Frontal cortex (tissue), 4 donors: ENCODE measurements around the gene RPH3AL. TPM values are rescaled to one million over a fixed set of nuclear protein-coding genes. Genes with fewer than 3 reads are reported as not detected.
A peak's percentile ranks its signal among the peaks of the same experiment; 100 is the strongest.

ENCODE experiments used
- DNase-seq, 2 donors: peaks; one replicate each; pipeline ENCODE4 v3.0.0; 2012; ENCODE audit warnings: low spot score in 2 of 2
- FAIRE-seq: peaks from 2 replicates; lab custom pipeline; 2012; peaks lifted over from hg19 to GRCh38; lab: Jason Lieb, UNC
- total RNA-seq: library from RNA; depleted of rRNA; stranded (reverse); fragments of >200 nt; gene quantifications from one replicate; pipeline ENCODE4 v1.2.3, GENCODE V29; 2014
- donor health status: control.
- donor health status: control.
- donor health status: control.

RPH3AL gene
- total RNA-seq, 1 donor from 2014 or later: 3.3 TPM

DNA sequence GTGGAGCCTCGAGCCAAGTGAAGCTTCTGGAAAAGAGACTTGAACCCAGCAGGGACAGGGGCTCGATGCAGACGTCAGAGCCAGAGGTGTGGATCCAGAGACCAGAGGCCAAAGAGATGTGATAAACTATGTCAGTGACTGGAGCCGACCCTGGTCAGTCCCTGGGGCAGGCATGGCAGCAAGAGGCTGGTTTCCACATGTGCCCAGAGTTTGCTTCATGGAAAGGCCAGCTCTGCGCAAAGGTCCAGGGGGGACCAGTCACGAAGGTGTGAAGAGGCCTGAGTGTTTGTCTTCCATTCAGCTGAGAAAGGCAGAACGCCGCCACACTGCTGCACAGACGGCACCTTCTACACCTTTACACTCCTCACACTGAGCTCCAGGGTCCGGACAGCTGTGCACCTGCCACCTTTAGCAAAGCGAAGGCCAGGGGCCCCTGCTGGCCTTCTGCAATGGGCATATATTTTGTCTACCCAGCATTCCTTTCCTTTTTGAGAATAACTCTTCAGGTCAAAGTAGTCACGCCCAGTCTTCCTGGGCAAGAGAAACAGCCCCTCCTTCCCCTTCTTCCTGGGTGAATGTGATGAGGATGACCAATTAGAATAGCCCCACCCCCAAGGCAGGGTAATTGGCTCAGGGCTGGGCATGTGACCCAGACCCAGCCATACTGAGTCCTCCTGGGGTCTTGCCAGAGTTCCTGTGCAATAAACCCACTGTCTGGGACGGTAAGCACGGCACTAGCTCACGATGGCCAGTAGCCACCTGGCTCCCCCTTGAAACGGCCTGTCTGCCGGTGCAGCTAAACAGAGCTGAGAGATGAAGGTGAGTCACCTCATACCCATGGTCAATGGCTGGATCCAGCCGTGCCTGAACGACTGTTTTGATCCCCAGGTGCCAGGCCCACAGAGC is 2.3 kb upstream of the RPH3AL start:
- FAIRE-seq: no peak
- no peak for DNase-seq

DNA sequence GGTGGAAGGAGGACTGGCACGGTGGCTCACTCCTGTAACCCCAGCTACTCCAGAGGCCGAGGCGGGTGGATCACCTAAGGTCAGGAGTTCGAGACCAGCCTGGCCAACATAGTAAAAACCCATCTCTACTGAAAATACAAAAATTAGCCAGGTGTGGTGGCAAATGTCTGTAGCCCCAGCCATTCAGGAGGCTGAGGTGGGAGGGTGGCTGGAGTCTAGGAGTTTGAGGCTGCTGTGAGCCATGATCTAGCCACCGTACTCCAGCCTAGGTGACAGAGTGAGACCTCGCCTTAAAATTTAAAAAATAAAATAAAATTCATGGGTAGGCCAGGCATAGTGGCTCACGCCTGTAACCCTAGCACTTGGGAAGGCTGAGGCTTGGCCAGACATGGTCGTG is 1.2 kb upstream of the RPH3AL start:
- no peak for DNase-seq
- no peak for FAIRE-seq

DNA sequence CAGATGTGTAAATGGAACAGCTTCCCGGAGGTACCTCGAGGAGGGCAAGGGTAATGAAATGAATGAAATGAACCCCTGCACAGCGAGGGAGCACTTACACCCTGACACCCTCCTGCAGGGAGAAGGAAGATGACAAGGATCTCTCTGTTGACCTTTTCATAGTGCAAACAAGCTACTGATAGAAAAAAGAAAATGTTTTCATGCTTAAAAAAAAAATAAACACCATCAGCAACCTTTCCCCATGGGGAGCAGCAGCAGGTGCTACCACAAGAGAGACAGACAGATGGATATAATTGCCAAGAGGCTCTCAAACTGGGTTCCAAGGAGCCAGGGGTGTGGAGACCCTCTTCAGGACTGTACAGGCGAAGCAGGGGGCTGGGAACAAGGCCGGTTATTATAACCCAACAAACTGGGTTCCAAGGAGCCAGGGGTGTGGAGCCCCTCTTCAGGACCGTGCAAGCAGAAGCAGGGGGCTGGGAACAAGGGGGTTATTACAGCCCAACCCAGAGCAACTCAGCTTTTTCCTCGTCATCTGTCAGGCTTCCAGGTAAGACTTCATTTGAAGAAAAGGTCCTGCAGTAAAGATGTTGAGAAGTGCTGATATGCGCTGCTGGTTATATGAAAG is 718 bp upstream of the RPH3AL start:
- FAIRE-seq (no peak), DNase-seq (no peak)

DNA sequence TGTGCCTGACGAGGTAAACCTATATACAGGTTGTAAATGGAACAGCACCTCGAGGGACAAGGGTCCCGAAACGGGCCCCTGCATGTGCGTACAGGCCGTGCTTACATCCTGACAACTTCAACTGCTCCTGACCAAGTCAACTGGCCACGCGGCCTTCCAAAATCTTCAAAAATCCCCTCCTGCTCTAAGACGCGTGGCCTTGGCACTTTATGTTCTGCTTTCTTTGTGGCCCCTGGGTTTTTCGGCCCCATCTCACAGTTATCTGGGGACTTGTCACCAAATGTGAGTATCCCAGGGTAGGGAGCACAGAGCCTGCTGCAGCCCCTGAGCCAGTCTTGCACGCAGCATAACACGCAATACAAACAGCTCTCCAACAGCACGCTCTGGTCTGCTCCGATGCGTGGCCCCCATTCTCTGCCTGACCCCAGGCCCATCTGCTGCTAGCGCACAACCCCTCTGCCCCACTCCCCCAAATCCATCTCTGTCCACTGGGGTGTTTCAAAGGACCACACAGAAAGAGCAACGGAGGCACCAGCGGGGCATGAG is 659 bp downstream of the RPH3AL start:
- FAIRE-seq (no peak), DNase-seq (no peak)

DNA sequence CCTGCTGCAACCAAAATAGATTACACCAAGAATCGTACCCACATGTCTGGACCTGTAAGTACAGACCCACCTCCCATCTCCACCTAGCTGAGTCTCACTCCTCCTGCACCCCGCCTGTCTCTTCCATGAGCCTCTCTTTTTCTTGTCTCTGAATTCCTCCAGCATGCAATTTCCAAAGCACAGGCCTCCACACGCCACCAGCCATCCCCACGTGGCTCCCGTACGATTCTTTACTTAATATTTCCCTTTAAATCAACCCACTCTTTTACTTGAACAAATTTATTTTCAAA is 1.2 kb downstream of the RPH3AL start:
- DNase-seq (no peak), FAIRE-seq (no peak)

DNA sequence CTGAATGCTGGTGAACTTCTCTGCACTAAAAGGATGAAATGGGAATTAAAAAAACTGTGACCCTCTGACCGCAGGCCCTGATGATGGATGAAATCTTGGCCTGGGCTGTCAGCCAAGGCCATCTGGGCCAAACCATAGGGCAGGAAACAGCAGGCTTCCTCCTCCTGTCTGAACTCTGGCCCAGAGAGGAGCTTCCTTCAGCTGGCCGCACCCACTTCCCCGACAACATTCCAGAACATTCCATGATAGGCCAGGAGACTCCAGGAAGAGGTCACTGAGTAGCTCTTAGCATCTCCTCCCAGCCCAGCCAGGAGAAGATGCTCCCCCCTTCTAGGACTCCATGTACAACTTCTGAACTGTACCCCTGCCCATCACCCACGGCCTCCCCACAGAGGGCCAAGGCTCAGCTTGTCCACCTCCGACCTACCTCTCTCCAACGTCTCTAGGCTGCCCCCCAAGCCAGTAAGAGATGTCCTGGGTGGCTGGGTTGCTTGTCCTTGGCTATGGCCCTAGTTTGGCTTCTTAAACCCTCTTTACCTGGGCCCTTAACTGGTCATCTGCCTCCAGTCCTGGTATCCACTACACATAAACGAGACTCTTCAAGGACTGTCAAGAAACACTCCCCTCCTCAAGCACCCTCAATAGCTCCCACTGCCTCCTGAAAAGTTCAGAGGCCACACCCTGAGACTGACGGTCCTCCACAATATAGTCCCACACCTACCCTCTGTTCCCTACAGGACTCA is 1.7 kb downstream of the RPH3AL start:
- FAIRE-seq (no peak), DNase-seq (peak; percentile 56 to 61)

DNA sequence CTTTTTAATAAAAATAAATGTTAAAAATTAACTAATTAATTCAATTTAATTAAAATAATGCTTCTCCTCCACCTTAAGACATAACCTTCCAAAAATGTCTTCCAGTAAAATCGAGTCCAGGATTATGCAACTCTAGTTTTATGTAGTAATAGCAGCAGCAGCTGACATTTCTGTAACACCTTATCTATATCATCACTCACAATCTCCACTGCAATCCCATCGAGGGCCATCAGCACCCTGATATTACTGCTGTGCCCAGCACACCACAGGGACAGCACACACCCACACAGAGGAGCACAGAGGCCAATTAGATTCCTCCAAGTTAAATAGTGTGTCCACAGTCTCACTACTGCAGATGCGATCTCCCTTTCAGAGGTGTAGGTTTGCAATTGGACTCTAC is 2.9 kb downstream of the RPH3AL start:
- no peak for FAIRE-seq
- no peak for DNase-seq

DNA sequence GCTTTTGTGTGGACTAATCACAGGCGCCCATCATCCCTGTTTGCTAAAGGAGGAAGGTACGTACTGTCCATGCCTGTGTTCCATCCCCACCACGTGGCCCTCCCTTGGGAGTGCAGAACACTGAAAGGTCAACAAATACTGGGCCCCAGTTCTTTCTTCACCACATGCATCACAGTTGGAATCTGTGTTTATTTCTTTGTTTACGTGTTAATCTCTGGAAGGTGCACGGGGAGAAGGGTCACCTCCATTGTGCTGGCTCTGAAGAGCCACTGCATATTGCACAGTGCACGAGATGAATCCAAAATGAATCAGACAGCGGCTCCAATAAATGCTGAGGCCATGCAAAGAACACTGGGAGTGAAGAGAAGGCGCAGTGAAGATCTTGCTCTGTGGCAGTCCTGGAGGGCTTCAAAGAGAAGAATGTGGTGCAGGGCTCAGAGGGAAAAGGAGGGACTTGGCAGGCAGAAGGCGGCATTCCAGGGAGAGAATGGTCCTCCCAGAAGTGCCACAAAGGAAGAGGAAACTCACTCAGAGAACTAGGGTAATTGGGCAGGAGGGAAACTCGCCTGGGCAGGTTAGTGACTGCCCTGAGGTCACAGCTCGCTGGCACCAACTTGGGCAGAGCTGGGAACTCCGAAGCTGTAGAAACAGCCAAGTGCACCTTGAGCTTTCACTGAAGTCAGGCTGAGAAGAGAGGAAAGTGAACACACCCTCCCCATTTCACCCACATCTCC is 3.7 kb downstream of the RPH3AL start:
- FAIRE-seq (no peak), DNase-seq (no peak)

DNA sequence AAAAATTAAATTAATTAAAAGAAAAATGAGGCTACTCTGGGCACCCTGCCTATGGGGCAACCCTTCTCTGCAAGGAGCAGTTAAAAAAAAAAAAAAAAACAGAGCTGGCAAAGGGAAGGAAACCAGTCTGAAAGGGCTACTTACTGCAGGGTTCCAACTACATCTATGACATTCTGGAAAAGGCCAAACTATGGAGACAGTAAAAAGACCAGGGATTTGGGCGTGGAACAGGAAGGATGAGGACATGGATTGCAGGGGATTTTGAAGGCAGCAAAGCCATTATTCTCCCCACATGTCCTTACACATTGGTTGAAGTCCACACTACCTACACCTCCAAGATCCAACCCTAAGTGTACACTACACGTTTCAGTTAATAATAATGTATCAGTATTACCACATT is 4.6 kb downstream of the RPH3AL start:
- DNase-seq: no peak
- FAIRE-seq: no peak

DNA sequence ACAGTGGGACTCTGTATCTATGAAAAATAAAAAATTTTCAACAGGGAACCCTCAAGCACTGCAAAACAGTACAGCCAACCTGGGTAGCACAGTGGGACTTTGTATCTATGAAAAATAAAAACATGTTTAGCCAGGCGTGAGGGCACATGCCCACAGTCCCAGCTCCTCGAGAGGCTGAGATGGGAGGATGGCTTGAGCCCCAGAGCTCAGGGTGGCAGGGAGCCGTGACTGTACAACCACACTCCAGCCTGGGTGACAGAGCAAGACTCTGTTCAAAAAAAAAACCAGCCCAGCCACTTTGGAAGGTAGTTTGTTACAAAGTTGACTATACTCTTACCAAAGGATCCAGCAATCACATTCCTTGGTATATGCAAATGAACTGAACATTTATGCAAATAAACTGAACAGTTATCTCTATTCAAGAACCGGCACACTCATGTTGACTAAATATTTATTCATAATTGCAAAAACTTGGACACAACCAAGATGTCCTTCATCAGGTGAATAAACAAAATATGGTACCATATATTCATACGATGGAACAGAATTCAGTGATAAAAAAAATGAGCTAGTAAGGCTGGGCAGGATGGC is 5.2 kb downstream of the RPH3AL start:
- no peak for DNase-seq
- FAIRE-seq: no peak

DNA sequence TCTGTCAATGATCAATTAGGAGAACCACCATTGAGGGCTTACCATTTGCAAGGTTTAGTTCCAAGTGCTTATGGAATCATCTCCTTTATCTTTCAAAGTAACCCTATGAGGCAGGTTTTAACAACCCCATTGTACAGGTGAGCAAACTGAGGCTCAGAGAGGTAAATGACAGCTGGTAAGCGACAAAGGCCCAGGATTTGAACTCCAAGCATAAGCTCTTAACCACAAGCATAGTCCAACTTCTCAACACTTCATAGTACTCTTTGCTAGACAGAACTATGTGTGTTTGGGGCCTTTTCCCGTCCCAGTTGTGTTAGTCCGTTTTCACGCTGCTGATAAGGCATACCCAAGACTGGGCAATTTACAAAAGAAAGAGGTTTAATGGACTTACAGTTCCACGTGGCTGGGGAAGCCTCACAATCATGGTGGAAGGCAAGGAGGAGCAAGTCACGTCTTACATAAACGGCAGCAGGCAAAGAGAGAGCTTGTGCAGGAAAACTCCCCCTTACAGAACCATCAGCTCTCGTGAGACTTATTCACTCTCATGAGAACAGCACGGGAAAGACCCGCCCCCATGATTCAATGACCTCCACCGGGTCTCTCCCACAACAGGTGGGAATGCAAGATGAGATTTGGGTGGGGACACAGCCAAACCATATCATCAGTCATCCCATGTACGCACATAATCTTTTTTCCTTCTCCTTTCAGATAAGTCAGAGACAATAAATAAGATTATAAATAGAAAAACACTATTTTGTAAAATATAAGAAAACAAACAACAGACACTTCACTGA is 6.4 kb downstream of the RPH3AL start:
- FAIRE-seq (no peak), DNase-seq (no peak)

DNA sequence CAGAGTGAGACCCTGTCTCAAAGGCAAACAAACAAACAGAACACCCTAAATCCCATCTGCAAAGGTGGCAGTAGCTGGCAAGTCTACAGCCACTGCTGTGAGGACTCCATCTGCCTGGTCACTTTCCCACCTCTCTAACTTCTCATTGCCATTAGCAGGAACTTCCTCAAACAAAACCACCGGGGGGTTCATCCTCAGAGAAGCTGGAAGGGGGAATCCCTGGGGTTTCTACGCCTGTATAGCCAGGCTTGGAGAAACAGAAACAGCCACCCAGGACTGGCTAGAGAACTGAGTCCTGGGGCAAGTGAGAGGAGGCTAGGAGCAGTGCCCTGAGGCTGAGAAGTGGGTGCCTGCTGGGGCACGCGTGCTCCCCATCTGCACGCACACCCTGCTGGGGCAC is 7.3 kb downstream of the RPH3AL start:
- FAIRE-seq (no peak), DNase-seq (no peak)

DNA sequence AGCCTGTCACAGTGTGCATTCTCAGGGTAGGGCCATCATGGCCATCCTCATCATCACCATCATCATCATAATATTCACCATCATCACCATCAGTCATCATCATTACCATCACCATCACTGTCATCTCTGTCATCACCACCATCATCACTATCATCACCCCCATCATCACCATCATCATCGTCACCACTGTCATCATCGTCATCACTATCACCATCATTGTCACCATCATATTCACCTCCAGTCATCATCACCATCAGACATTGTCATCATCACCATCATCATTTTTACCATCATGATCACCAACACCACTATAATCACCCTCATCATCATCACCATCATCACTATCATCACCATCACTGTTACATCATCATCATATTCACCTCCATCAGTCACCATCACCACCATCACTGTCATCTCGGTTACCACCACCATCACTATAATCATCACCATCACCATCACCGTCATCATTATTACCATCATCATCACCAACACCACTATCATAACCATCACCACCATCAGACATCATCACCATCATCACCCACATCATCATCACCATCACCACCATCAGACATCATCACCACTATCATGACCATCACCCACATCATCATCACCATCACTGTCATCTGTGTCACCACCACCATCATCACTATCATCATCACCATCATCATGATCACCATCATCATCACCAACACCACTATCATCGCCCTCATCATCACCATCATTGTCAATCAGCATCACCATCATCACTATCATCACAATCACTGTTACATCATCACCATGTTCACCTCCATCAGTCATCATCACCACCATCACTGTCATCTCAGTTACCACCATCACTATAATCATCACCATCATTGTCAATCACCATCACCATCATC is 8.5 kb downstream of the RPH3AL start:
- no peak for DNase-seq
- no peak for FAIRE-seq

DNA sequence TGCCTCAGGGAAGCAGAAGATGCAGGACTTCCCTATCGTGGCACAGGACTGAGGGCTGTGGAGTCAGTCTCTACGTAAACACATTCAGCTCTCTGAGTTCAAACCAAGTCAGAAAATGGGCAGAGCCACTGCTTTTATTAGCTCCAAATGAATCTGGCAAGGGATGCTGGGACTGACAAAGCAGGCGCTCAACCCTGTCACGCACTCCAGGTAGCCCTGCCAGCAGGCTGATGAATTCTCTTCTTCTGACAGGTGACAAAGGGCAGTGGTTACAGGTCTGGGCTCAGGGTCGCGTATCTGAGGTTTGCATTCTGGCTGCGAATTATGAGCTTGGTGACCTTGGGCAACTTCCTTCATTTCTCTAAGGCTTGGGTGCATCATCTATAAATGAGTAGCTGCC is 9.4 kb downstream of the RPH3AL start:
- FAIRE-seq (no peak), DNase-seq (no peak)

DNA sequence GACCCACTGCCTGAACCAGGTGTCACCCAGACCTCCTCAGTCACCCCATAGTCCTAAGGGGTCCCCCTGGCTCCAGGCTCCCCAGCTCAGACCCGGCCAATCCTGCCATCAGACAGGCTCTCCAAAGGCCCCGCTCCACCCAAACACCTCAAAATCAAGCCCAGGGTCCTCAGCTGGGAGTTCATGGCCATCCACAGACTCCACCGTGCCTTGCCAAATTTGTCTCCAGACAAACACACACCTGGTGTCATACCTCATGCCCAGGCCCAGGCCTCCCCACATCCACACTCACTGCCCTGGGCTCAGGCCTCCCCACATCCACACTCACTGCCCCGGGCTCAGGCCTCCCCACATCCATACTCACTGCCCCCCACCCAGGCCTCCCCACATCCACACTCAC is 12.5 kb downstream of the RPH3AL start:
- DNase-seq (no peak), FAIRE-seq (no peak)

DNA sequence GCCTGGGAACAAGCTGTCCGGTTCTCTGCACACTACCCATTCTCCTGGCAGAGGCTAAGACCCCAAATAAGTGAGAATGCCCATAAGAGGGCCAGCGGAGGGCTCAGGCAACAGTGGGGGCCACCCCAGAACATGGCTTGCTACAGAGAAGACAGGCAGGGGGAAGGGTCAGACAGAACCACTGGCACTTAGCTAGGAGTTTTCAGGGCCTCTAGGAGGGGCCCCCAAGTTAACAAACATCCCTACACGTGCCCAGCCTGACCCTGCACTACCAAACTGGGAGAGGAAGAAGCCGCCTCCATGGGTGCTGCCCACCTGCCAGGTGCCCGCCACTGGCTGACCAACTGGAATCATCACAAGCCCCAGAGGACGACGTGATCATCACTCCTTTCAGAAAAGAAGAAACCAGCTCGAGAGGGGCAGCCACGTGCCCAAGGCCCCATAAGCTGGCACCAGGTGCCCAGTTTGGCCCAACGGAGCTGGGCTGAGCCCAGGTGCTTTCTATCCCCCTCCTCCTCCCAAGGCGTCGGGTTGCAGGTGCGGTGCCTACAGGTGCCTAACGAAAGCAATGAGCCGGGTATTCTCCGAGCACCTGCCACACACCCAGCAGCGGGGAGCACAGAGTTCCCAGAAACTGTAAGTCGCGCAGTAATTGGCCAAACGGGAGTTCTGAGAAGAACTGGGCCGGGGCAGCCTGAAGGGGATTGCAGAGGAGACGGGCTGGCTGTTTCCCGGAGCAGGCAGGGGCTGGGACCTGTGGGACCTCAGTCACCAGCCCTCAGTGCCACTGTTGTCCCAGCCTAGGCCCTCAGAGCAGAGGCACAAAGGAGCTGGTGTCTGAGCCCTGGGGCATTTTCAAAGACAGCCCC is 13.2 kb downstream of the RPH3AL start:
- DNase-seq: no peak
- FAIRE-seq: no peak
